Right lobe of liver (tissue), 4 donors: ENCODE results near the gene CSNK1G1.

ENCODE experiments used
- CTCF ChIP-seq, 4 donors: fragments of 200-600 bp in 3 of 4; fragments of 450-650 bp in 1 of 4; IDR thresholded peaks; one replicate each; pipeline versions ENCODE4 v1.5.1 to v1.8.0; 2016 to 2022; ENCODE audit warnings: antibody characterized with exemption in 4 of 4, mild to moderate bottlenecking in 2 of 4
- POLR2A ChIP-seq: fragments of 450-650 bp; IDR thresholded peaks from one replicate; pipeline ENCODE4 v1.6.1; 2017; ENCODE audit warnings: antibody characterized with exemption, mild to moderate bottlenecking
- donor health status: DM: no; HTN: no; CAD: no.
- donor health status: DM: no; HTN: no; CAD: no.
- donor health status: DM: no; HTN: yes; CAD: no.

GRCh38 chr15:64337761-64338160 lies 18.2 kb downstream of the CSNK1G1 start:
- TF ChIP-seq POLR2A (no peak), CTCF (IDR thresholded peaks at IDR 0.05) (no peak)
